Tibial nerve (tissue), 4 donors: ENCODE results near the gene CCNY.

ENCODE experiments used
- EP300 ChIP-seq, 2 donors: sonication (generic); formaldehyde crosslinking; IDR thresholded peaks; one replicate each; pipeline ENCODE4 v1.6.1; 2017; ENCODE audit warnings: antibody characterized with exemption in 2 of 2, mild to moderate bottlenecking in 1 of 2
- POLR2A ChIP-seq, 2 donors: fragments of 450-650 bp; IDR thresholded peaks; one replicate each; pipeline ENCODE4 v1.6.1; 2017; ENCODE audit warnings: antibody characterized with exemption in 2 of 2, mild to moderate bottlenecking in 2 of 2, moderate library complexity in 2 of 2
- TF ChIP-seq, protein P1 (sequence below), 5 experiments: fragments of 200-600 bp in 3 of 5; fragments of 450-650 bp in 2 of 5; sonication (generic) in 3 of 5; IDR thresholded peaks; one replicate each; pipeline ENCODE4 v1.5.1; 2016 to 2019; ENCODE audit warnings: antibody characterized with exemption in 5 of 5, mild to moderate bottlenecking in 3 of 5, moderate library complexity in 2 of 5

DNA sequence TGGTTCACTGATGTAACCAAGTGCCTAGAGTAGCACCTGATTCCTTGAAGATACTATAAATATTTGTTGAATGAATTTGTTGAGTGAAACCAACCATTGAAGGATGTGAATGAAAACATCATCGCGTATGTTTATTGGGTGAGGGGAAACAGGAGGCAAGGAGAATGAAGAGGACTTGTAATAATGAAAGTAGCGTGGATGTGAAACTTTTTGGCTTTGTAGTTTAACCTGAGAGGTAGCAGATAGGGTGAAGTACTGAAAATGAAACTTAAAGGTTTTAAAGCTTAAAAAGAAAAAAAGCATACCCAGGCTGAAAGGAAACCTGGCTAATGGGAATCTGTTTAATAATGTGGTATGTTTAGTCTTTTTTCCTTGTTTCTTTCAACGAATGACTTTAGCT, 5.2 kb downstream of the CCNY start:
- TF ChIP-seq, protein P1, sequence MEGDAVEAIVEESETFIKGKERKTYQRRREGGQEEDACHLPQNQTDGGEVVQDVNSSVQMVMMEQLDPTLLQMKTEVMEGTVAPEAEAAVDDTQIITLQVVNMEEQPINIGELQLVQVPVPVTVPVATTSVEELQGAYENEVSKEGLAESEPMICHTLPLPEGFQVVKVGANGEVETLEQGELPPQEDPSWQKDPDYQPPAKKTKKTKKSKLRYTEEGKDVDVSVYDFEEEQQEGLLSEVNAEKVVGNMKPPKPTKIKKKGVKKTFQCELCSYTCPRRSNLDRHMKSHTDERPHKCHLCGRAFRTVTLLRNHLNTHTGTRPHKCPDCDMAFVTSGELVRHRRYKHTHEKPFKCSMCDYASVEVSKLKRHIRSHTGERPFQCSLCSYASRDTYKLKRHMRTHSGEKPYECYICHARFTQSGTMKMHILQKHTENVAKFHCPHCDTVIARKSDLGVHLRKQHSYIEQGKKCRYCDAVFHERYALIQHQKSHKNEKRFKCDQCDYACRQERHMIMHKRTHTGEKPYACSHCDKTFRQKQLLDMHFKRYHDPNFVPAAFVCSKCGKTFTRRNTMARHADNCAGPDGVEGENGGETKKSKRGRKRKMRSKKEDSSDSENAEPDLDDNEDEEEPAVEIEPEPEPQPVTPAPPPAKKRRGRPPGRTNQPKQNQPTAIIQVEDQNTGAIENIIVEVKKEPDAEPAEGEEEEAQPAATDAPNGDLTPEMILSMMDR (IDR thresholded peaks at IDR 0.05): no peak
- no peak for TF ChIP-seq POLR2A (IDR thresholded peaks at IDR 0.05)
- no peak for TF ChIP-seq EP300 (IDR thresholded peaks at IDR 0.05)
